Stimulated activated CD4-positive, alpha-beta T cell treated with anti-CD3 and anti-CD28 coated beads, Interleukin-2, amount 100 ng/mL, for 48 hours (primary cell): ENCODE measurements around the gene CIAO2B.
"Not testable (repeated sequence)": the region's sequence is repeated elsewhere in the genome, so short reads cannot be mapped to it uniquely, and the experiment has no call there.

ENCODE experiments used
- DNase-seq, 2 donors: peaks; one replicate each; pipeline ENCODE4 v3.0.0-alpha.2; 2020

CIAO2B gene

DNA sequence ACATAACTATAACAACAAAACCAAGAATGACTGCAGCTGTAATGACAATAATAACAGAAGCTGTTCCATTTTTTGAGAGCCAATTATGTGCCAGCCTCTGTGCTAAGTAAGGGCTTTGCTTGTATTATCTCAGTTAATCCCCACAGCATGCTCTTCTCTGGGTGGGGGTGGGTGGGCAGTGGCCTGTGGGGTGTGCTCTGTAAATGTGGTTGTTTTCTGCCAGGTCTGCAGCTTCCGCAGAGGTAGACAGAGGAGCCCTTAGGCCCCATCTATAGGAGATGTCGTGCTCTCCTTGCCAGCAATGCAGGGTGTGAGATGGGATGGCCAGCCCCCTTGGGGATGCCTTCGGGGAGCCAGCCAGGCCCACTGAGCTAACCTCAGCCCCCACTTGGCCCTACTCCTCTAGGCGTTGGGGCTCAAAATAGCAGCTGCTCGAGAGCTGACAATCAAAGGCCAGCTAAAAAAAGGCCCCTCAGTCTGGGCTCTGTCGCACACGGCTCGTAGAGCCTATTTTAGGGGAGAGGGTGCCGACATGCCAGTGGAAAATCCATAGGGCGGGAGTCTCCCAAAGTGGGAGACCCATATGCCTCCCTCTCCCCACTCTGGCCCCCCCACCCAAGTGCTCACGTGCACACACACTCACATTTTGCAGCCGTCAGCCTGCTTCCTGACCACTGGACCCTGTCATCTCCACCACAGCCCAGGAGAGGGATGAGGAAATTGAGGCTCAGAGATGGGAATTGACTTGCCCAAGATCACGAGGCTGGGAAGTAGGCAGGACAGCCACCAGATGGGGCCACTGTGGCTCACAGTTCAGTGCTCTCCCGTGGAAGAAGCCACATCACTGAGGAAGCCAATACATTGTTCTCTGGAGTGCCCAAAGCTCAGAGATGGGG, 31.3 kb downstream of the CIAO2B start:
- DNase-seq: no peak

DNA sequence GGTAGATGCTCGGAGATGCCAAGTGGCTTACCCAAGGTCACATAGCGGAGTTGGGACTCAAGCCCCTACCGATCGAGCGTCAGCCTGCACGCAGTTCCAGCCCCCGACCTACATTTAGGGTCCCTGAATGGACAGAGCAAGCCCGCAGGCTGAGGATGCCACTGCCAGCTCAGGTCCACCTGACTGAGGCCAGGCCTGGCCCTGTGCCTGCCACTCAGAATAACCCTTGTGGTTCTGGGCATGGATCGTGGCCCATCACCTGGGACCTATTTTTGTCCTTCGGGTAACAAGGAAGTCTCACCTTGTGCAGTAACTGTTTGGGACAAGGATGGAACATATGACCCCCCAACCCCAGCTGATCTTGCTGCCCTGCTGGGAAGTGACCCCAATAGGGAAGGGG, 32.6 kb downstream of the CIAO2B start:
- no peak for DNase-seq

DNA sequence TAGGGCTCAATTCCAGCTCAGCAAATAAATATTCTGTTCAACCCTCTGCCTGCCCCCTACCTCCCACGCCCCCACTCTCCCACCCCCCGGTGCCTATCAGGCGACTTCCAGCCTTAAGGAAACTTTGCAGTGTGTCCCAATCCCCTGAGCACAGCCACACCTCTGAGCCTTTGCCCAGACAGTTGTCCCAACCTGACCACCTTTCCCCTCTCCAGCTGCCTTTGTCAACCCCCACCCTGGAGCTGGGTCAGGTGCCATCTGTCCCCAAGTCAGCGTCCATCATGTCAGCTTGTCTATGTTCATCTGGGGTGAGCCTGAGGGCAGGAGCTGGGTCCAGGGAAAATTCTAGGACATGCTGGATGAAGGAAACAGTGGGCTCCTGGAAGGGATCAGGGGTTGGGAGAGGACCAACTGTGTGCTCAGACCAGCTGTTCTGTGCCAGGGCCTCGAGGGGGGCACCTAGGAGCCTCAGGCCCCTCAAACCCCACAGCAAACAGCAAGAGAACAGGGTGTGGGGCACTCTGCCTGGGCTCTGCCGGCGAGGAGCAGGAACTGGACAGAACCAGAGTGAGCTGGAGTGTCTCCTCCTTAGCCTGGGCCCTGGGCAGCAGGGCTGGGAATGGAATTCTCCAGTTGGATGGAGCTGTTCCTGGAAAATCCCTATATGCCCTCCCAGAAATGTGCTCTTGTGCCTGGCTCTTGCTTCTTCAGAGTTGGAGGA, 33.3 kb downstream of the CIAO2B start:
- no peak for DNase-seq

DNA sequence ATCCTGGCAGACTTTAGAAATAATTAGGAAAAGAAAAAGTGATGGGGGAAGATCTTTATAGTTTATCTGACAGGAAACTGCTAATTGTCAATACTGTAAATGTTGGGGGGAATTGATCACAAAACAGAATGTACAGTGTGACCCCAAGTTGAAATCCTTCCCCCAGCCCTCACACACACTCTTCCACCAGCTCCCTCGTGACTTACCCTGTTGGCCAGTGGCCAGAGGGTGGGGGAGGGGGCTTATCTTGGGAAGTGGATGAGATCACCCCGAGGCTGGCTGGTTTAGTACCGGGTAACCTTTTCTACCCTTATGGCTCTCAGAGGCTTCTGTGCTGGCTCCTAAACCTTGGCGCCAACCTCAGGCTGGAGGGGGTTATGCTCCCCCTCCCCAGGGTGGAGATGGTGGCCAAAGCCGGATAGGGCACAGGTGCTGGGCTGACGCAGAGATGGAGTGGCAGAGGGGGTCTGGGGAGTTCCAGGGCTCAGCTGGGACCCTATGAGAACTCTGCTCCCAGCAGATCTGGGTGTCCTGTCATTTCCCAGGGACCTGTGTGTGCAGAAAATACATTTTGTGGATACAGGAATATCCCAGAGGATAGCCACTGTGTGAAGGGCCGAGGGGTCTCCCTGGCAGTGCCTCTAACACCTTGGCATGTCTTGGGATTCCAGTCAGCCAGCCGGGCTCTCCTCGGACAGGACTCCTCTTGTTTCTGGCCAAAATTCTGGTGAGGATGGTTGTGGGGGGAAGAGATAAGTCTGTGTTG, 34.1 kb downstream of the CIAO2B start:
- DNase-seq: no peak

DNA sequence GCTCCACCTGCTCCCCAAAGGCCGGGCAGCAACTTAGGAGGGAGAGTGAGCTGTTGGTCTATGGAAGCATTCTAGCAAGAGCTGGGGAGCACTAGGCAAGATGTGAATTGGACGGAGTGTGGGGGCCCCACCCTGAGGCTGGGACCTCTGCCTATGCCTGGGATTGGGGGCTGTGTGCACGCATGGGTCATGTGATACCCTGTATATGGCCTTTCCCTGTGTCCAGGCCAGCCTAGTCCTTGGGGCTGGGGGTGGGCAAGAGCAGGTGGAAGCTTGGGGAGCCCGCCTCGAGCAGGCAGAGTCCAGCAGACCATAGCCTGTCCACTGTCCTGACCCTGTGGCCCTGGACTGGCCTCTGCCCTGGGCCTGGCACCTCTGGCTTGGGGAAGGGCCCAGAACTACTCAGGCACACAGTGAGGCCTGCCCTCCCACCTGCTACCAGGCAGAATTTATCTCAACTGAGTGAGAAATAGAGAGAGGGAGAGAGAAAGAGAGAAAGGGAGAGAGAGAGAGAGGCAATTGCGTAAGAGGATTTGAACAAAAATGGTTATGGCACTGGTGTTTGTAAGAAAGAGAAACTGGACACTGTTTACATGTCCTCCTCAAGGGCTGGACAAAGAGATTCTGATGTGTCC, 34.8 kb downstream of the CIAO2B start:
- no peak for DNase-seq

DNA sequence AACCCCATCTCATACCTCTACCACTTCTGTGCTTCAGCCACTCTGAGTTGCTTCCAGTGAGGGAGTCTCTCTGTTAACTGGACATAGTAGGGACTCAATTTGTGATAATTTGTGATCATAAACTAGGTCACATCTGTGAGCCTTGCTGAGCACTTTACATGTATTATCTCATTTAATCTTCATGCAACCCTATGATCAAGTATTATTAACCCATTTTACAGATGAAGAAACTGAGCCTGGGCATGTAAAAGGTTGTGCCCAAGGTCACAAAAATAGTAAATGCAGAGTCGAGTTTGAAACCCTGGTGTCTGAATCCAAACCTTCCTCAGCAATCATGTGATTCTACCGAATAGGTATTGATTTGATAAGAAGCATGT, 35.3 kb downstream of the CIAO2B start:
- no peak for DNase-seq

DNA sequence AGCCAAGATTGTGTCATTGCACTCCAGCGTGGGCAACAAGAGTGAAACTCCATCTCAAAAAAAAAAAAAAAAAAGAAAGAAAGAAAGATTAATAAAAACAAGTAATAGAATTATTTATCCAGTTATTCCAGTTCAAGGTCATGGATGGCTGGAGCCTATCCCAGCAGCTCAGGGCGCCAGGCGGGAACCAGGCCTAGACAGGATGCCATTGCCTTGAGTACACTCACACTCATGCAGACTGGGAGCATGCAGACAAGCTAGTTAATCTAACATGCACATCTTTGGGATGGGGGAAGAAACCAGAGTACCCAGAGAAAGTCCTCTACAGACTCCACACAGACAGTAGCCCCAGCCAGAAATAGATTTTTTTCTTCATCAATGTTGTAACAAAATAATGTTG, 36.0 kb downstream of the CIAO2B start:
- DNase-seq: no peak

DNA sequence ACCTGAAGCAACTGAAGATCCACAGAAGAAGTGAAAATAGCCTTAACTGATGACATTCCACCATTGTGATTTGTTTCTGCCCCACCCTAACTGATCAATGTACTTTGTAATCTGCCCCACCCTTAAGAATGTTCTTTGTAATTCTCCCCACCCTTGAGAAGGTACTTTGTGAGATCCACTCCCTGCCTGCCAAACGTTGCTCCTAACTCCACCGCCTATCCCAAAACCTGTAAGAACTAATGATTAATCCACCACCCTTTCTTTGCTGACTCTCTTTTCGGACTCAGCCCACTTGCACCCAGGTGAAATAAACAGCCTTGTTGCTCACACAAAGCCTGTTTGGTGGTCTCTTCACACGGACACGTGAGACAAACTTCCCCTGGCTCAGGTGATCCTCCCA, 37.5 kb downstream of the CIAO2B start:
- DNase-seq: not testable (repeated sequence)

DNA sequence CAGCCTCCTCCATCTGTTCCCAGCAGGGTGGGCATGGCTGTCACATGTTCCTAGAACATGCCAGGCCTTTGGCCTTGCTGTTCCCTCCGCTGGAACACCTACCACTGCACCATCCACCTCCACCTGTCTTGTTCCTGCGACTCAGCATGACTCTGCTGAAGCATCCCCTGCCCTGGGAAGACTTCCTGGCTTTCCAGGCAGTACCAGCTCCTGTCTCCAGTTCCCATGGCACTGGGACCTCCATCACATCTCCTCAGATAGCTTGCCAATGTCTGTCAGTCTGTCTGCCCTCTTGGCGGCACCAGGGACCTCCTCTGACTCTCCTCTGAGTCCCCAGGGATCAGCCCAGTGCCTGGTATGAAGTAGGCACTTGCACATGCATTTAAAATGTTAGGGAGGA, 38.2 kb downstream of the CIAO2B start:
- no peak for DNase-seq

DNA sequence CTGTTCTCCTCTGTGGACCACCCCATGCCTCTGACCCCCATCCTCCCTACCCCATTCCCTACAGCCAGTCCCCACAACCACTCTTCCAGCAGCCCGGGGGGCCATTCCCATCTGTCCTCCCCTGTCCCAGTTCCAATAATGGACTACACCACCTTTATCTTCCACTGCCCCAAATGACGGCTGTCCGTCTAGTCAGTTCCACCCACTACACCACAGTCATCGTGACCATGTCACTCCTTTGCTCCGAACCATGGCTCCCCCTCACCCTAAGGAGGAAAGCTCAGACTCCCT, 38.6 kb downstream of the CIAO2B start:
- DNase-seq: no peak

DNA sequence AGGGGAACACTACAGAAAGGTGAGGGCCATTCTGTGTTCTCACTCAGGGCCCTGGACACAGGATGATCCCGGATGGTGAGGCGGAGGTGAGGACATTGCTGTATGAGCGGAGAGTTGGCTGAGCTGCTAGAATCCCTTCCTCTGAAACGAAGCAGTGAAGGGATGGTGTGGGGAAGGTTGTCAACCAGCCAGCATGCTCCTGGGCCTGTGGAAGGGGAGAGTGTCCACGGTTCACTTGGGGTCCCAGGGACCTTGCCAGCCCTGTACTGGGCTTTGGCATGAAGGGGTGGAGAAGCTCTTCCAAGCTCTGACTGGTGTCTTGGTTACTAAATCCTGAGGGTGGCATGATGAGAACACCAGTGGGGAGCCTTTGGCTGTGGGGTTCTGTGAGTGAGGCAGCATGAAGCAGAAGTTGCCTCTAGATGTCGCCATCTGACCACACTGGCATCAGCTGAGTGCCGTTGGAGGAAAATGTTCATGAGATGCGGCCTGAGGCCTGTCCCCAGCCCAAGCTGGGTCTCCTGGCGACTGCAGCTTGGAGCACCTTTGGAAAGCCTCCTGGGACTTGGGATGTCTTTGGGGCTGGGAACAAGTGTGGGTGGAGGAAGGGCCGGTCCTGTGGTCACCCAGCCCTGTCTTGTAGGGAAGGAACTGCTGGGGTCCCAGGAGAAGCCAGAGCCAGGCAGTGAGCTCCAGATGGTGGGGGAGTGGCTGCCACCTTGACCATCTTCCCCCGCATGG, 39.1 kb downstream of the CIAO2B start:
- peak; percentile 44 to 50 for DNase-seq

DNA sequence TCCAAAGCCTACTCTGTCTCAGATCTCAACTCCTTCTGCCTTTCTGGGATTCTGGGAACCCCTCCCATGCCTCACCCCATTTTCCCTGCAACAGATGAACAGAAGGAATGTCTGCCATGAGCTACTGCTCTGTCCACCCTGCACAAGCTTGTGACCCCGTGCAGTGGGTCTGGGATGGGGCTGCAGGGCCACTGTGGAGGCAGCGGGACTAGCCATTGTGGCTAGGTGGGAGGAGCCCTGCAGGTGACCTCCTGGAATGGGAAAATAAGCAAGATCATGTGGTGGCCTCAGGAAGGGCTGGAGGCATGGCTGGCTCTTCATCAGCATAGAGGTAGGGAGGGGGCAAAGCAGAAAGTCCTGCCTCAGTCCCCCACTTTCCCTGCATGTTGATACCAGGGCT, 40.1 kb downstream of the CIAO2B start:
- no peak for DNase-seq

DNA sequence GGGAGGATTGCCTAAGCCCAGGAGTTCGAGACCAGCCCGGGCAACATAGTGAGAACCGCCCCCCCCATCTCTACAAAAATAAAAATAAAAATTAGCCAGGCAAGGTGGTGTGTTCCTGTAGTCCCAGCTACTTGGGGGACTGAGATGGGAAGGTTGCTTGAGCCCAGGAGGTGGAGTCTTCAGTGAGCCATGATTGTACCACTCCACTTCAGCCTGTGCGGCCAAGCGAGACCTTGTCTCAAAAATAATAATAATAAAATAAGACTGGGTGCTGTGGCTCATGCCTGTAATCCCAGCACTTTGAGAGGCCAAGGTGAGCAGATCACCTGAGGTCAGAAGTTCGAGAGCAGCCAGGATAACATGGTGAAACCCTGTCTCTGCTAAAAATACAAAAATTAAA, 42.4 kb downstream of the CIAO2B start:
- DNase-seq: no peak

DNA sequence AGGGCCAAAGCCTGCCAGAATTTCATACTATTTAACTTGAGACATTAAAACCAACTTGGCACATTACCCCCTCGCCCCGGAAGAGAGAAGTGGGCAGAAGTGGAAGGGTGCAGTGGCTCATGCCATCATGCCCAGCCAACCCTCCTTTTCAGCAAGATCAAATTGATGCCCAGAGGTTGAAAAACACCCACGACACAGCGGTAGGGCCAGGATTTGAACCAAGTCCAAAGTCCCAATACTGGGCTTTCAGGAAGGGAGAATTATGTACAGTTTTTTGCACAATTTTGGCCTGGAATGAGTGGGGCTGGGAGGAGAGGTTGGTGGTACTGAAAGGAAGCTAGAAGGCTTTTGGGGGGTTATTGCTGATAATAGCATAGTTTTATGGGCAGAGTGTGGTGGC, 42.8 kb downstream of the CIAO2B start:
- DNase-seq: no peak

DNA sequence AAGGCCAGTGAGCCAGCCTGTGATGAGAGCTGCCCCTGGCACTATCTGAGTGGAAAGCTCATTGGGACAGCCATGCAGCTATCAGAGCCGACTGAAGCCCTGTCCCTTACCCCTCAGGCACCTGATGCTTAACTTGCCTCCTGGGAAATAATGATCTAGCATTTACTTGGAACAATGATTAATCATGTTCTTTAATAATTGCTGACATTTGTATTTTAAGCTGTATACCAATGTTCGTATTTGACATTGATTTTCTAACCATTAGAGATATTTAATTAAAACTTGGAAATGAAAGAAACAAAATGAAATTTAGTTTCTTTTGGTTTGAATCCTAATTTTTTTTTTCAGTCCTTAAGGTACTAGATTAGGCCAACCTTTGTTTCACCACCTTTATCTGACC, 43.4 kb downstream of the CIAO2B start:
- DNase-seq: no peak

DNA sequence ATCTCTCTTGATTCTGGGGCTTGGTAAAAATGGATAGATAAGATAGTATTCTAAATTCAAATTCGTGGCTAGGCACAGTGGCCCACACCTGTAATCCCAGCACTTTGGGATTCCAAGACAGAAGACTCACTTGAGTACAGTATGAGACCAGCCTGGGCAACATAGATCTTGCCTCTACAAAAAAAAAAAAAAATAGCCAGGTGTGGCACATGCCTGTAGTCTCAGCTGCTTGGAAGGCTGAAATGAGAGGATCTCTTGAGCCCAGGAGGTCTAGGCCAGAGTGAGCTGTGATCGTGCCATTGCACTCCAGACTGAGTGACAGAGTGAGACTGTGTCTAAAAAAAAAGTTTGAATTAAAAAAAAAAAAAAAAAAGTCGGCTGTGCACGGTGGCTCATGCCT, 44.6 kb downstream of the CIAO2B start:
- DNase-seq: no peak

DNA sequence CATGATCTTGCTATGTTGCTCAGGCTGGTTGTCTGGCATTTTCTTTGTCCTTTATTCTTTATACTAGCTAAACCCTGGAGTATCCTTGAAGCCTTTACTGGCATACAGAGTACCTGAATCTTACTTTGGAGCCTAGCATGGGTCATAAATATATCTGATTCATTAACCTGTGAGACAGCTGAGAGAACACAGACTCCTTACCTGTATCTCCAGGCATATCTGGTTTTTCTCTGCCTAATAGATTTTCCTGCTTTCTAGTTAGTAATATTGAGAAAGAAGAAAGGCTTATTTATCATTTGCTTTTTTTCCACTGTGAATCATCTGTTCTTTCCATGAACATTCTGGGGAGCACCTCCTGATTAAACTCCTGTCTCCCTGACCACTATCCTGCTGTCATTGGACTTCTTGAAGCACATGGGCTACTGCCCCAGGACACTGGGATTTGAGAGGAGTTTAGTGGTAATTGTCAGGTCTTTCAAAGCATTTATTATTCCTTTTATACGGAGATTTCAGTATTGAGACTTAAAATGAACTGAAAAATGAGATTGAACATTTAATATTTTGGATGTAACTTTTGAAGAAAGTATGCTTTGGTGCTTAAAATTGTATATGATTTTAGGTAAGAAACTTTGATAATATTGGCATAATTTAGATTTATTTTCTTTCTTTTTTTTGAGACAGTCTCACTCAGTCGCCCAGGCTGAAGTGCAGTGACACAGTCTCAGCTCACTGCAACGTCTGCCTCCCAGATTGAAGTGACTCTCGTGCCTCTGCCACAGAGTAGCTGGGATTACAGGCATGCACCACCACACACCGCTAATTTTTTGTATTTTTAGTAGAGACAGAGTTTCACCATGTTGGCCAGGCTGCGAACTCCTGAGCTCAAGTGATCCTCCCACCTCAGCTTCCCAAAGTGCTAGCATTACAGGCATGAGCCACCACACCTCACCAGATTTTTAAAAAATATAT, 45.3 kb downstream of the CIAO2B start:
- DNase-seq: no peak

DNA sequence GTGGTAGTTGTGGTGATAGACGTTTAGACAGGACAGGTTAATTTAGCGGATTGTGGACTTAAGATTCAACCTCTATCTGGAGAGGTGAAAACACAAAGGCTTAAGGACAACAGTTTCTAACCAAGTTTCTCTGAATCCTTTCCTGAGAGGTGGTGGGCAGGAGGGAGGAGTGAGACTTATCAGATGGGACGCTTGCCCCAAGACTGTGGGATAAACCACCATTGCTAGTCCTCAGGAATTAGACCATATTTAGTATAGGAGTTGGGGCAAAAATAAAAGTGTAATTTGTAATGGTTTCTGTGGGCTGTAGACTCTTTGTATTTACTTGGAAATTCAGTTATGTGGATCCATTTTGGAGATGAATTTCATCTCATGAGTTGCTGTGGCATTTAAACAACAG, 47.3 kb downstream of the CIAO2B start:
- DNase-seq: no peak

DNA sequence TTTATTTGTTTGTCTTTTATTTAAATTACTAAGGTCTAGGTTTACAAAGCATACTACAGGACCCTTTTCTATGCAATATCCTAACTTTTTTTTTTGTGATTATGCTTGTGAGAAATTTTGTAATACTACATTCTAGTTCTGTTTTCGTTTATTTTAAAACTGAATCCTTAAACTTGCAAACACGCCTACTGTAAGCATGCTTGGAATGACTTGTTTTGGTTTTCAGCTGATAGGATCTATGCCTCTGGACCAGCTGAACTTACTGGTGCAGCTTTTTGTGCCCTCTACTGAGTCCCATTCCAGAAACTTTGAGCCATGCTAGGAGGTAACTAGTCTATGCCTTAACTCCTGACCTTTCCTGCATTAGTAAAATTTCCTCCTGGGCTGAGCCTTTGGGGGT, 47.9 kb downstream of the CIAO2B start:
- DNase-seq: no peak

DNA sequence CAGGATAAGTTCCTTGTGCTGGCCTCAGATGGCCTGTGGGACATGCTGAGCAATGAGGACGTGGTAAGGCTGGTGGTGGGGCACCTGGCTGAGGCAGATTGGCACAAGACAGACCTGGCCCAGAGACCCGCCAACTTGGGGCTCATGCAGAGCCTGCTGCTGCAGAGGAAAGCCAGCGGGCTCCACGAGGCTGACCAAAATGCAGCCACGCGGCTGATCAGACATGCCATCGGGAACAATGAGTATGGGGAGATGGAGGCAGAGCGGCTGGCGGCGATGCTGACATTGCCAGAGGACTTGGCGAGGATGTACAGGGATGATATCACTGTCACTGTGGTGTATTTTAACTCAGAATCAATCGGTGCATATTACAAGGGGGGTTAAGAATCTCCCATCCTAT, 48.7 kb downstream of the CIAO2B start:
- DNase-seq: no peak

DNA sequence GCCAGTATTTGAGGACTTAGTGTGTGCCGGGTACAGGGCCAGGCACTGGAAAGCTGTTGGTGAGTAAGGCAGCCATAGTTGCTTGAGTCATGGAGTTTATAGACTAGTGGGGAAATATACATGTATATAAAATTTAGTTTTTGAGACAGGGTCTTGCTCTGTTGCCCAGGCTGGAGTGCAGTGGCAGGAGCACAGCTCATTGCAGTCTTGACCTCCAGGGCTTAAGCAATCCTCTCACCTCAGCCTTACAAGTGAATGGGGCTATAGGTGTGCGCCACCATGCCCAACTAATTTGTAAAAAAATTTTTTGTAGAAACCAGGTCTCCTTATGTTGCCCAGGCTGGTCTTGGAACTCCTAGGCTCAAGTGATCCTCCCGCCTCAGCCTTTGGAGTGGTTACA, 51.5 kb downstream of the CIAO2B start:
- DNase-seq: no peak
